ENCODE measurements around the gene PADI3.

PADI3 gene

GRCh38 chr1:17243274-17243673 lies 5.6 kb upstream of the PADI3 start:
- DNase-seq: no peak

- DNase-seq: no peak
Measured at GRCh38 chr1:17244821-17245740, 3.8 kb upstream of the PADI3 start.

GRCh38 chr1:17245816-17246325 lies 3.0 kb upstream of the PADI3 start:
- no peak for DNase-seq

GRCh38 chr1:17246971-17247370 lies 1.9 kb upstream of the PADI3 start:
- no peak for DNase-seq

- DNase-seq: no peak
Measured at GRCh38 chr1:17250601-17251000, 1.7 kb downstream of the PADI3 start.

GRCh38 chr1:17251246-17251645 lies 2.3 kb downstream of the PADI3 start:
- DNase-seq: no peak

GRCh38 chr1:17251701-17252376 lies 2.9 kb downstream of the PADI3 start:
- DNase-seq: no peak

- no peak for DNase-seq
Measured at GRCh38 chr1:17255336-17255735, 6.4 kb downstream of the PADI3 start.

- DNase-seq: no peak
Measured at GRCh38 chr1:17258116-17258757, 9.3 kb downstream of the PADI3 start.

GRCh38 chr1:17258758-17259130 lies 9.8 kb downstream of the PADI3 start:
- DNase-seq: no peak

GRCh38 chr1:17259233-17259873 lies 10.5 kb downstream of the PADI3 start:
- DNase-seq: no peak

- no peak for DNase-seq
Measured at GRCh38 chr1:17260264-17260663, 11.4 kb downstream of the PADI3 start.

GRCh38 chr1:17260738-17261137 lies 11.8 kb downstream of the PADI3 start:
- no peak for DNase-seq

- DNase-seq: no peak
Measured at GRCh38 chr1:17263936-17264335, 15.0 kb downstream of the PADI3 start.

GRCh38 chr1:17264470-17264869 lies 15.6 kb downstream of the PADI3 start:
- no peak for DNase-seq

- DNase-seq: no peak
Measured at GRCh38 chr1:17265162-17265561, 16.3 kb downstream of the PADI3 start.

GRCh38 chr1:17265950-17266349 lies 17.1 kb downstream of the PADI3 start:
- no peak for DNase-seq

GRCh38 chr1:17270891-17271765 lies 22.2 kb downstream of the PADI3 start:
- DNase-seq: no peak

GRCh38 chr1:17272066-17272465 lies 23.2 kb downstream of the PADI3 start:
- no peak for DNase-seq

GRCh38 chr1:17272646-17273045 lies 23.7 kb downstream of the PADI3 start:
- no peak for DNase-seq

GRCh38 chr1:17273096-17273495 lies 24.2 kb downstream of the PADI3 start:
- no peak for DNase-seq

Data from stimulated activated CD4-positive, alpha-beta T cell treated with anti-CD3 and anti-CD28 coated beads, Interleukin-1b, Interleukin-23, amount 100 ng/mL, for 48 hours (primary cell).